Adipose tissue (tissue), 3 donors: ENCODE results near the gene ZNF768. TPM values are rescaled to one million over a fixed set of nuclear protein-coding genes. Genes with fewer than 3 reads are reported as not detected.
A peak's percentile ranks its signal among the peaks of the same experiment; 100 is the strongest.
"Not testable (repeated sequence)": the region's sequence is repeated elsewhere in the genome, so short reads cannot be mapped to it uniquely, and the experiment has no call there.

Source experiments
- H3K27ac ChIP-seq: one replicate; pipeline ENCODE4 v1.5.1; 2013; ENCODE audit warnings: low read depth, low read length
- WGBS, 3 donors: extraction: QIAGEN DNeasy Blood & Tissue Kit; methylation state at CpG; one replicate each; pipeline ENCODE4 v1.1.7; 2013; 5-methylcytosine and 5-hydroxymethylcytosine counted together
- polyA plus RNA-seq, 3 donors: library from polyadenylated mRNA; stranded (reverse); fragments of 200-250 nt; gene quantifications; one replicate each; pipeline ENCODE4 v1.2.3, GENCODE V29; 2013
- donor health status: healthy with polysubstance abuse.
- donor health status: Bipolar disorder and iron deficiency.
- donor health status: healthy.

Gene ZNF768
- polyA plus RNA-seq, 3 donors: 17.8 to 33.9 (median 22.3) TPM

DNA sequence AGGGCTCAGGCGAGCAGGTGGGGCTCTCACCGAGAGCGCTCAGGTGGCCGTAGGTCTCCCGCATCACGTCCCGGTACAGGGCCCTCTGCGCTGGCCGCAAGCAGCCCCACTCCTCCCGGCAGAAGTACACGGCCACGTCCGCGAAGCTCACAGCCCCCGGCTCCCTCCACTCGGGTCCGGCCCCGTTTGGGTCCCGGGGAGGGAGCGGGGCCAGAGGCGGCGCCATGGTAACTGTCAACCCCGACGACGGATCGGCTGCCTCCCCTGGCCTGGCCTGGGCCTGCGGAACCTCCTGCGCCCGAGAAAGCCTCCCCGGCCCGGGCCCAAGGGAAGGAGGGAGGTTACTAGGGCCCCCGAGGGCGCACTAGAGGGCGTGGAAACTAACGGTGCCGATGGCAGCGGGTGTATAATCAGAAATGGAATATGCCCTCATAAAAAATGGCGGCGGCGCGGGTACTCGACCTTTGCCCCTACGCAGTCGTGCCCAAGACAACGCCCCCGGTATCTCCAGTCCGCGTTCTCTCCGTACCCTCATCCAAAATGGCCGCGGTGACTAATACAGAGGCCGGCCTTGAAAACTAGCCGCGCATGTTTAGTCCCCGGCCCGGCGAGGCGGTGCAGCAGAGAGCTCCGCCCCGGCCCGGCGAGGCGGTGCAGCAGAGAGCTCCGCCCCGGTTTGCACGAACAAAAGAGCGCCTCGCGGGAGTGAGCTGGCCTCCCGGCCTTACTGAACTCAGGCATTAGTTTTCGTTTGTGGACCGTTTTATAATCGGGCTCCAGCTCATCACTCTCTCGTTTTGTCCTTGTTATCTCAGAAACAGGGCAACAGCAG, 31.8 kb upstream of the ZNF768 start, which contains the start of gene ZNF764:
Gene ZNF764, minus strand, starts transcription at position 418 of the 832 bp plus-strand sequence. Its CDS starts 192 bp downstream, at position 226.
- 0 to 1% (median 0%) methylated on average over 74 of the region's 74 CpGs for WGBS, 3 donors

DNA sequence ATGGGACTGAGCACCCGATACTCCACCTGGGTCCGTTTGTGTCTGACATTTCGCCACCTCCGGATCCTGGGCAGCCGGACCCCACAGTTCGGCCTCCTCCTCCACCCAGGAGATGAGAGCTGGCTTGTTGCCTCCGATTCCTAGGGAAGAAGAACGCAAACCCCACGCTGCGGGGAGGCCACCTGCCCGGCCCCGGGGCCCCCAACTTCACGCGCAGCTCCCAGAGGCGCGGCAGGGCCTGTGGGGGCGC, 31.3 kb upstream of the ZNF768 start:
- peak overlapping the region; percentile 65 for H3K27ac ChIP-seq
- WGBS, 3 donors: 0 to 1% (median 1%) methylated on average over 17 of the region's 17 CpGs

More for the DNA sequence above, 31.8 kb upstream of the ZNF768 start, which contains the start of gene ZNF764:
- H3K27ac ChIP-seq: peak within 1 kb of the TSS; percentile 65

DNA sequence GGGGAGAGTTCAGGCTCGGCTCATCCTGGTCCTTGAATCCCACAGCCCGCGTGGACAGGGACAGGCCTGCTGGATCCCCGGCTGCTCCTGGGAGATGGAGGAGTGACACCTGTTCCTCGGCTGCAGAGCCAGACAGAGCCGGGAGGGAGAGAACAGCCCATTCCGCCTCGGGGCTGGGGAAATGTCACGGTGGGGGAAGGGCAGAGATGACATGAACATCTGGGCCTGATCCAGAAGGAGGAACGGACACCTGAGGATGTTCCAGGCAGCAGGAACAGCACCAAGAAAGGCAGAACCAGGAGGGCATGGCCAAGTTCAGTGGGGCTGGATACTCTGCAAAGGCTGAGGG, 29.7 kb upstream of the ZNF768 start:
- no peak overlapping the region for H3K27ac ChIP-seq
- 59 to 78% (median 72%) methylated on average over 10 of the region's 10 CpGs for WGBS, 3 donors

DNA sequence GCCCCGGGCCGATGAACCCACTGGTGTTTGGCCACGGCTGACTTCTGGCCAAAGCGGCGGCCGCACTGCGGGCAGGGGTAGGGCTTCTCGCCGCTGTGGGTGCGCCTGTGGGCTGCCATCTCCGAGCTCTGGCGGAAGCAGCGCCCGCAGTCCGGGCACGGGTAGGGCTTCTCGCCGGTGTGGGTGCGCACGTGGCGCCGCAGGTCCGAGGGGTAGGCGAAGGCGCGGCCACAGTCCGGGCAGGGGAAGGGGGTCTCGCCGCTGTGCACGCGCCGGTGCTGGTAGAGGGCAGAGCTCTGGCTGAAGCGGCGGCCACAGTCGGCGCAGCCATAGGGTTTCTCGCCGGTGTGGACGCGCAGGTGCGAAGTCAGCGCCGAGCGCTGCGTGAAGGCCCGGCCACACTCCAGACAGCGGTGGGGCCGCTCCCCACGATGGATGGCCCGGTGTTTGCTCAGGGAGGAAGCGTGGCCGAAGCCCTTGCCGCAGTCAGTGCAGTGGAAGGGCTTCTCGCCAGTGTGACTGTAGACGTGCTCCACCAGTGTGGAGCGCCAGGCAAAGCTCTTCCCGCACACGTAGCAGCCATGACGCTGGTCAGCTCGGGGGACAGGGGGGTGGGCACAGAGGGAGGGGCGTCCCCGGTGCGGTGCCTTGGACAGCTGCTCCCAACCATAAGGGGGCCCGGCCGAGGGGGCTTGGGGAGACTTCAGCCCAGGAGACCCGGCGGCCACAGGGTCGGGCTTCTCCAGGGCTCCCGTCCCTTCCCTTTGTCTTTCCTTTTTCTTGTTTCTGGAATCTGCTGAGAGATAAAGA, 29.2 kb upstream of the ZNF768 start:
- WGBS, 3 donors: 91 to 96% (median 94%) methylated on average over 68 to 69 of the region's 69 CpGs

DNA sequence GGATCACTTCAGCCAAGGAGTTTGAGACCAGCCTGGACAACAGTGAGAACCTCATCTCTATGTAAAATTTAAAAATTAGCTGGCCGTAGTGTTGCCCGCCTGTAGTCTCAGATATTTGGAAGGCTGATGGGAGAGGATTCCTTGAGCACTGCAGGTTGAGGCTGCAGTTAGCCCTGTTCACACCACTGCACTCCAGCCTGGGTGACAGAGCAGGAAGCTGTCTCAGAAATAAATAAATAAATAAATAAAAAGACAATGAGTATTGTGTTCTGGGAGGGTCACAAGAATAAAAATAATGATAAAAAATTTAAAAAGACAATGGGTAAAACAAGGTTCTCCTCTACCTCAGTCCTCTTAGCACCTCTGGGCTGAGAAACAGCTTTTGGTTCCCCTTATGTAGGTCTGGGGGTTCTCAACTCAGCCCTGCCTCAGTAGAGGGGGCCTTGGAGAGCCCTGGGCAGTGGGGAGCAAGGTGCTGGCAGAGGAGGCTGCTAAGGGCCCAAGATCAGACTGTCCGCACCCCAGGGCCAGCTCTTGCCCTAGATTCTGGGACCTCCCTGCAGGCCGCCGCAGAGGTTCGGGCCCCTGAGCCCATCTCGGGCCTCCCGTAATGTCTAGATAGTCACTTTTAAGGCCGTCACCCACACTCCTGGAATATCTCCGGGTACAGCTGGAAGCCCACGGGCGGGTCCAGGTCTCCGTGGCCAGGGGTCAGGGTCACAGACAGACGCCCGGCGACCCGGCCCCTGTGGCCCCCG, 28.4 kb upstream of the ZNF768 start:
- WGBS, 3 donors: 91 to 95% (median 92%) methylated on average over 18 of the region's 18 CpGs
- no peak overlapping the region for H3K27ac ChIP-seq

More for the DNA sequence above, 29.2 kb upstream of the ZNF768 start:
- H3K27ac ChIP-seq: no peak overlapping the region

DNA sequence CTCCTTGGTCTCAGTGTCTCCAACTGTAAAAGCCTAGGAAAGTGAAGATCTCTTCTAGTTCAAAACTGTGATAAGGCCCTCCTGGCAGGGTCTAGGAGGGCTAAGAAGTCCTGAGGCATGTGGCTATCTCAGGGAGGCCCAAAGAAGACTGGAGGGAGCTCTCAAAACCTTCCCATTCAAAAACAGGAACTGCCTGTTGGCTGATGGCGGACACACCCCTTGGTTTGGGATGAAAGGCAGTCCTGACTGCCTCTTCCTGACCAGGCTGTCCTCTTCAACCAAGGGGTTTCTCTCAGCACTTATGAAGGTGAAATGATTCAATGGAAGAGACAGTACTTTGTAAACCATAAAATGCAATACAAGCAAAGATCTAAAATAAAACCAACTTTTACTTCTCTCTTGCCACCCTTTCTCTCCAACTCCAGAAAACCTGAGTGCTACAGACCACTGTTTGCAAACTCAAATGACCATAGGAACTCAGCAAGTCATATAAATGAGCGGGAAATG, 27.1 kb upstream of the ZNF768 start:
- 73 to 91% (median 91%) methylated on average over 2 of the region's 2 CpGs for whole genome bisulfite sequencing, 3 donors
- H3K27ac ChIP-seq: no peak overlapping the region

DNA sequence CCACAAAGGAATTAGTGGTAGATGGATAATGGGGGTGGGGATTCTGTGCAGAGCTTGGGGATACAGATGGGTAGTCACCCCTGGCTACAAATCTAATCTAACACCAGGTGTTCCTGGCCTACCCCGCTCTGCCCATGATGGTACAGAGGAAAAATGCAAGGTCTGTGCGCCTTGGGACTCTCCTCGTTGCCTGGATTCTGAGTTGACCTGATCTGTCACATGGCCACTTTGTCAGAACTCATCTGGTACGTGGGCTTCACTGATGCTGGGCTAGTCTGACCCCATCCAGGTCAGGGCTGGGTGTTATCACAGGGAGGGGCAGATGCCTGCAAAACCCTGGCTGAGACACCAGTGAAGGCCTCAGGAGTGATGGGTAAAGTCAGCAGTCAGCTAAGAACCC, 26.6 kb upstream of the ZNF768 start:
- no peak overlapping the region for H3K27ac ChIP-seq
- 82 to 93% (median 89%) methylated on average over 4 of the region's 4 CpGs for WGBS, 3 donors

DNA sequence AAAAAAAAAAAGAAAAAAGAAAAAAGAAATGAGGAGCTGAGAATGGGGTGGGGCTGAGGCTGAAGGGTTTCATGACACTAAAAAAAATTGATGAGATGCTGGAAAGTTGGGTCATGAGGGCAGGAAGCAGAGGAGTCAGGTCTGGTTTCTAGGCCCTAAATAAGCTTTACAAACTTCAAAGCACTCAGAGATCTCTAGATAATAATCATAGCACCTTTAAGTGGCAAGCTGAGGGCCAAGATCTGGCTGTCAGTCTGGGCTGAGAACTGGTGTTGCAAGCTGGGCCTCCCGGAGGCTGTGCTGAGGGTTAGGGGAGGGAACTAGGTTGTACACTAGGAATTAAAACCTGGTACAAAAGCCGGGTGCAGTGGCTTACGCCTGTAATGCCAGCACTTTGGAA, 25.4 kb upstream of the ZNF768 start:
- 53 to 65% (median 59%) methylated on average over 3 of the region's 3 CpGs for WGBS, 3 donors
- no peak overlapping the region for H3K27ac ChIP-seq

DNA sequence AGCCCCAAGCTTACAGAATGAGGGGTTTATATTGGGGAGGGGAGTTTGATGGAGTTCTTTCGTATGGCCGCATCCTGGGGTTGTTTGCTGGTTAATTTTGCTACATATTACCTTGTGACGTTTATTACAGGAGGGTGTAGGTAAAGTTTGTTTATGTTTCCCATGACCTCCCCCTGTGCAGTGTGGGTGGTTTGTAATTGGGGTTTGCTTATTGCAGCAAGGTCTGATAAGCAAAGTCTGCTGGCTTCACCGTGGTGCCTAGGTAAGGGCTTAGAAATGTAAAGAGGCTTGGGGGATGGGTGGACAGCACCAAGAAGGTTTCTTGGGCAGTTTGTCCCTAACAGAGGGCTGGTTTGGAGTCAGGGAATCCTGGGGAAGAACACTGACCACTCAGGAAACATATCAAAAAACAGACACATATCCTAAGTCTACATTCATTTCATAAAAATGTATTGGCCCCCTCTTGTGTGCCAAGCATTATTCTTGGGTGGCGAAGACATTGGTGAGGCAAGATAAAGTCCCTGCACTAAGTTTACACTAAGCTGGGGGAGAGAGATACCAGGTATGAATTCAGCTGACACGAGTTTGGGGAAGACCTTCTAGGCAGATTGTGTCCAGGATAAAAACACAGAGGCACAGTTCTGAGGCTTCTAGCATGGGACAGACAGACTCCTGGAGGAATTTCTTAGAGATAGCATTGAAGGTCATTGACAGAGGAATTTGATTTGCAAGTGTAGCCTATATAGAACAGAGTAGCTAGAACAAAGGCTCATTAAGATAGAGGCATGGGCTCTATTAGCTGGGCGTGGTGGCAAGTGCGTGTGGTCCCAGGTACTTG, 22.3 kb upstream of the ZNF768 start:
- H3K27ac ChIP-seq: no peak overlapping the region
- WGBS, 3 donors: 66 to 83% (median 71%) methylated on average over 8 of the region's 8 CpGs

DNA sequence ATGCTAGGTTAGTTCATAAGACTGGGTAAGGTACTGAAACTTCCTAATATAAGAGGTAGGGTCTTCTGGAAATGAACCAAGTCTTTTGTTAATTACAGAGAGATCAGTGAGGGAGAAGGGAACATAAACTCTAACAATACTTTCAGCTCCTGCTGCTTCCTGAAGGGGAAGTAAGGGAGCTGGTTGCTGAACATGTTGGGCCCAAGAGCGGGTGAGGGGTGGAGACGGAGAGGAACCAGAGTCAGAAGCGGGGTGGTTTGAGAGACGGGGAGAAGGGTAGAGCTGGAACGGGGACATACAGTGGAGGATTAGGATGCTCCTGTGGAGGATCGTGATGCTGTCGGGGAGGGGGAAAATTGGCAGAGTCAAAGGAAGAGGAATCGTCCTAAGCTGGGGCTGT, 19.7 kb upstream of the ZNF768 start:
- WGBS, 3 donors: 55 to 83% (median 62%) methylated on average over 8 of the region's 8 CpGs
- no peak overlapping the region for H3K27ac ChIP-seq

DNA sequence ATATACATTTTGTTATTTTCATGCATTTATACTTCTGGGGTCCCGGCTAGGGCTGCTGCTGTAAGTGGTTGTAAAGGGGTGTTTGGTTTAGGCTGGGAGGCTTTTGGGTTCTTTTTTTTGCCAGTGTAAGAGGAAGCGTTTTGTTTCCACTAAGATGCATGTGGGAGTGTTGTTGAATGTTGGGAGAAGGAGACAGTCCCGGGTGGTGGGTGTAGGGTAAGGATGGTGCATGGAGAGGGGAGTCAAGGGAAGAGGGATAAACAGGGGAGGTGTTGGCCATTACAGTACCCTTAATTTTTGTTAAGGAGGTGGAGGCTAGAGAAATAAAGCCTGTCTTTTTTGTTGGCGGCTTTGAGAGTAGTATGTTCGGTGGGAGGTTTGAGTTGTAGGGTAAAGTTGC, 16.7 kb upstream of the ZNF768 start:
- 80 to 84% (median 84%) methylated on average over 5 of the region's 5 CpGs for WGBS, 3 donors

DNA sequence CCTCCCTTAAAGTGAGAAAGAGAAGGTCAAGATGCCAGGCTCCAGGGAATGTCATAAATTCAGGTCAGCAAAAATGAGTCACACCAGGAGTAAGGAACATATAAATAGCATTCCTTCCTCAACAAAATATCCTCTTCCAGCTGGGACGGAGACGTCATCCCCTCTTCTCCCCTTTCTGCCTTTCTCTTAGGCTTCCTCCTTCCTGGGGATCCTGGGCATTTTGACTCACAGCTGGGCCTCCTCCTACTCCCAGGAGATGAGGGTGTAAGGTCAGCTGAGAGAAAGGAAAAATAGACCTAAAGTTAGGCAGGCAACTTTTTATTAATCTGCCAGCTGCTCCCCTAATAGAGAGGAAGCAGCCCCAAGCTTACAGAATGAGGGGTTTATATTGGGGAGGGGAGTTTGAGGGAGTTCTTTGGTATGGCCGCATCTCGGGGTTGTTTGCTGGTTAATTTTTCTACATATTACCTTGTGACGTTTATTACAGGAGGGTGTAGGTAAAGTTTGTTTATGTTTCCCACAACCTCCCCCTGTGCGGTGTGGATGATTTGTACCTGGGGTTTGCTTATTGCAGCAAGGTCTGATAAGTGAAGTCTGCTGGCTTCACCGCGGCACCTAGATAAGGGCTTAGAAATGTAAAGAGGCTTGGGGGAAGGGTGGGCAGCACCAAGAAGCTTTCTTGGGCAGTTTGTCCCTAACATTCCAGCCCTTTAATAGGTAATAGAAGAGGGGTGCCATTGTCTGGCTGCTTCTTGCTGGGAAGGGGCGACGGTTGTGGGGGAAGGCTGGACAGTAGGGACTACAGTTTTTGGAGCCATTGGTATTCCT, 15.3 kb upstream of the ZNF768 start:
- WGBS, 3 donors: 27 to 67% (median 58%) methylated on average over 10 of the region's 10 CpGs
- no peak overlapping the region for H3K27ac ChIP-seq

More for the DNA sequence above, 16.7 kb upstream of the ZNF768 start:
- no peak overlapping the region for H3K27ac ChIP-seq

DNA sequence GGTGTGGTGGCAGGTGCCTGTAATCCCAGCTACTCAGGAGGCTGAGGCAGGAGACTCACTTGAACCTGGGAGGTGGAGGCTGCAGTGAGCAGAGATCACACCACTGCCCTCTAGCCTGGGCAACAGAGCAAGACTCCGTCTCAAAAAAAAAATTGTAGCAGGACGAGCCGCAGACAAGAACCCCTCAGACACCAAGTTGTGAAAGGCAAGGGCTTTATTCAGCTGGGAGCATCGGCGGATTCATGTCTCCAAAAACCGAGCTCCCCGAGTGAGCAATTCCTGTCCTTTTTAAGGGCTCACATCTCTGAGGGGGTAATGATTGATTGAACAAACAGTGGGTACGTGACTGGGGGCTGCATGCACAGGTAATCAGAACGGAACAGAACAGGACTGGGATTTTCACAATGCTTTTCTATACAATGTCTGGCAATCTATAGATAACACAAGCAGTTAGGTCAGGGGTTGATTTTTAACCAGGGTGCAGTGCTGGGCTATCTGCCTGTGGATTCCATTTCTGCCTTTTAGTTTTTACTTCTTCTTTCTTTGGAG, 14.6 kb upstream of the ZNF768 start:
- WGBS, 3 donors: 45 to 75% (median 71%) methylated on average over 9 of the region's 9 CpGs
- H3K27ac ChIP-seq: not testable (repeated sequence)

DNA sequence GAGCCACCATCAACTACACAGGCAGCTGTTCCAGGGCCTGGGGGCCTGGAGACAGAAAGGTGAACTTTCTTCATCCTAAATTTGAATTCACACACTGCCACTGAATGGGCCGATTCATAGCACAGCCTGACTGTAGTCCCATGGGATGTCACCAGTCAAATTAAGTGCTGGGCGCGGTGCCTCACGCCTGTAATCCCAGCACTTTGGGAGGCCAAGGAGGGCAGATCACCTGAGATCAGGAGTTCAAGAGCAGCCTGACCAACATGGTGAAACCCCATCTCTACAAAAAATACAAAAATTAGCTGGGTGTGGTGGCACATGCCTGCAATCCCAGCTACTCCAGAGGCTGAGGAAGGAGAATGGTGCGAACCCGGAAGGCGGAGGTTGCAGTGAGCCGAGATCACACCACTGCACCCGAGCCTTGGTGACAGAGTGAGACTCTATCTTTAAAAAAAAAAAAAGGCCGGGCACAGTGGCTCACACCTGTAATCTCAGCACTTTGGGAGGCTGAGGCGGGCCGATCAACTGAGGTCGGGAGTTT, 13.7 kb upstream of the ZNF768 start:
- H3K27ac ChIP-seq: not testable (repeated sequence)
- 87 to 90% (median 88%) methylated on average over 13 of the region's 13 CpGs for WGBS, 3 donors

DNA sequence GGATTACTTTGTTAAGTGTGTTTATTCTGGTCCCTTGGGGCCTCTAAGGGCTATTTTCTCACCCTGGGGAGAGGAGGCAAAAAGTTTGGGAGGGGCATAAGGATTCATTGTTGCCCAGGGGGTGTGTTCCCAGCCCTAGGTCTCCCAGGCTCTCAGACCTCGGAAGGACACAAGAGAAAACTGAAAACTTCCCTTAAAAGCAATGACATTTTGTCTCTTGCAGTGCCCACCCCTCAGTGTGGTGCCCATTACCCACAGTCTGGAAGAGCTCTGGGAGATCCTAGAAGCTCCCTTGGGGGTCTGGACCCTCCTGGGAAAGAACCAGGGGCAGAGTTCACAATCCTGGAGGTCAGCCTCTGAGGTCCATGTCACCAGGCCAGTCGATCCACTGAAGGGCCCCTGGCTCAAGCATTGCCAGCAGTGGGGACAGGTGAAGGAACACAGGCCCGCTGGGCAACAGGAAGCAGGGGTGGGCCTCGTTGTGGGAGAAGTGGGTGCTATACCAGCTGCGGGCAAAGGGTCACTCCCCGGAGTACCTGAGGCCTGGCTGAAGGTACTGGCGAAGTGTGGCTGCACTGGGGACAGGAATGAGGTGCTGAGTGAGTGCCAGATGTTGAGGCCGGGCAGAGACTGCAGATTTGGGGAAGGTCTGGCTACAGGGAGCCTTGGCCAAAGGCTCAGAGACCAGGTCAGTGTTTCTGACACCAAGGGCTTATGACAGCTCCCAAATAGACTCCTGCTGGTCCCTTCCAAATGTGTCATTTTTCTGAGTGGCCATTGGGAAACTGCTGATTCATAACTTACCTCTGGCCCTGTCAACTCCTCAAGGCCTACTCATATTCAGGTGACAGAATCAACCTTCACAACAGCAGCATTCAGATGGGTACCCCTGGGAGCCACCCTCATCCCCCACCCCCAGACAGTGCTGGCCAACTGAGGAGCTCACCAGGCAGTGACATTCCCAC, 12.9 kb upstream of the ZNF768 start:
- no peak overlapping the region for H3K27ac ChIP-seq
- WGBS, 3 donors: 51 to 84% (median 80%) methylated on average over 8 of the region's 8 CpGs
